Effector memory CD4-positive, alpha-beta T cell (primary cell): Measurements from ENCODE around the gene SPATA4.

ENCODE experiments used
- DNase-seq, 3 donors: peaks; one replicate each; pipeline ENCODE4 v3.0.0-alpha.2; 2020
- H3K27ac ChIP-seq: 2 replicates; pipeline ENCODE4 v1.7.0; 2013; ENCODE audit warnings: mild to moderate bottlenecking, low read length, moderate library complexity; ENCODE audit not compliant: insufficient read depth, poor library complexity, severe bottlenecking
- H3K27me3 ChIP-seq: replicated peaks from 2 replicates; pipeline ENCODE4 v1.7.0; 2013; ENCODE audit warnings: mild to moderate bottlenecking, low read length; ENCODE audit not compliant: insufficient read depth, control insufficient read depth, poor library complexity, severe bottlenecking
- H3K36me3 ChIP-seq: 2 replicates; pipeline ENCODE4 v1.7.0; 2013; ENCODE audit warnings: mild to moderate bottlenecking, low read length, moderate library complexity; ENCODE audit not compliant: control insufficient read depth, insufficient read depth
- H3K4me1 ChIP-seq: 2 replicates; pipeline ENCODE4 v1.7.0; 2013; ENCODE audit warnings: low read length, mild to moderate bottlenecking; ENCODE audit not compliant: control insufficient read depth, insufficient read depth, poor library complexity, severe bottlenecking
- H3K4me3 ChIP-seq: 2 replicates; pipeline ENCODE4 v1.7.0; 2013; ENCODE audit warnings: low read length, low read depth, mild to moderate bottlenecking; ENCODE audit not compliant: insufficient read depth, poor library complexity, severe bottlenecking
- H3K9me3 ChIP-seq: 2 replicates; pipeline ENCODE4 v1.7.0; 2013; ENCODE audit warnings: mild to moderate bottlenecking, low read length, moderate library complexity; ENCODE audit not compliant: control insufficient read depth
- total RNA-seq, 3 donors: gene quantifications; one replicate each; lab custom pipeline; 2026; lab: John Stamatoyannopoulos, UW

SPATA4 gene
- 0 to 0.35 (median 0.09) reads per million in 3 donors for total RNA-seq

- Histone ChIP-seq H3K27ac (peak within 1 kb of the TSS; percentile 42), H3K36me3 (no peaks in the 10 kb centered on the region), H3K27me3 (no peaks in the 10 kb centered on the region), H3K9me3 (no peaks in the 10 kb centered on the region), H3K4me1 (peaks cover 7% of the 10 kb centered on the region), H3K4me3 (peak within 1 kb of the TSS; percentile 56)
- DNase-seq, result peak; percentile 86 to 87 (median 87)
Observed at GRCh38 chr4:176195184-176195978, at the start of gene SPATA4. Gene SPATA4 (minus strand): TSS chr4:176195585. CDS start chr4:176195562, 23 bp downstream.

DNA sequence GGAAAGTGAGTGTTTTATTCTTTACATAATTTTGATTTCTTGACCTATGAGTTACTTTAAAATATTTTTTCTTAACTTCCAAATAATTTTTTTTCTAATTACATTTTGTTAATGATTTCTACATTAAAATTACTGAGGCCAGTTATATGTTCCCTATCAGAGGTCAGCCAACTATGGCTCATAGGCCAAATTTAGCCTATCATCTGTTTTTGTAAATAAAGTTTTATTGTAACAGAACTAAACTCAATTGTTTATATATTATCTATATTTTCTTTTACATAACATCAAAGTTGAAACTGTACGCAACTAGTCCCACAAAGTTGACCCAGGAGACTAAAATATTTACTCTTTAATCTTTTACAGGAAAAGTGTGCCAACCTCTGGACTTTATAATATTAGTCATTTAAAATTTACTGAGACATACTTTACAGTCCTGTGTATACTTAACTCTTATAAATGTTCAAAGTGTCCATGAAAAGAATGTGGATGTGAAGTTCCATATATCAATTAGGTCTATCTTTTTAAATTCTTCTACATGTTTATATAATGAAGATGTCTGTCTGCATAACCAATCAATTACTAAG, 47.5 kb upstream of the SPATA4 start:
- Histone ChIP-seq H3K9me3 (no peaks in the 10 kb centered on the region), H3K36me3 (no peaks in the 10 kb centered on the region), H3K27me3 (no peaks in the 10 kb centered on the region), H3K4me1 (no peaks in the 10 kb centered on the region), H3K27ac (no peak overlapping the region), H3K4me3 (no peak overlapping the region)
- no peak for DNase-seq

- no peak for DNase-seq
- H3K36me3 ChIP-seq, result no peaks in the 10 kb centered on the region
Observed at GRCh38 chr4:176241703-176242102, 46.3 kb upstream of the SPATA4 start.

DNA sequence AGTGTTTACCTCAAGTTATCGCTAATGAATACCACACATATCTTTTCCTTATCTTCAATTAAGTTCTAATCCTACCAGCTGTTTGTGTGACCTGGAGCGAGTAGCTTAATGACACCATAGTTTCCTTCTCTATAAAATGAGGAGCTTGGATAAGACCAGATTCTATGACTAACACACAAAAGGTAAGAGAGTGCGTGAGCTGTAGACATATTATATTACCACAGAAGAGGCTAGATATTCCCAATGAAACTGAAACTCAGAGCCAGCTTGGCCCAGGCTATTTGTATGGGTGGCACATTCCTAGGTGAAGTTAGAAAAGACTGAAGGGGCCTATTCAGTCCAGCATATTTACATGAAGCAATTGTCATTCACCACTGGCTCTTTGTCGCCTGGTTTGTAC, 43.4 kb upstream of the SPATA4 start:
- H3K27ac ChIP-seq, result no peak overlapping the region
- no peak for DNase-seq
- no peak overlapping the region for H3K4me3 ChIP-seq
- H3K4me1 ChIP-seq, result no peaks in the 10 kb centered on the region
- no peaks in the 10 kb centered on the region for H3K27me3 ChIP-seq
- H3K36me3 ChIP-seq, result no peaks in the 10 kb centered on the region
- H3K9me3 ChIP-seq, result no peaks in the 10 kb centered on the region

More at GRCh38 chr4:176241703-176242102, 46.3 kb upstream of the SPATA4 start:
- H3K4me1 ChIP-seq, result no peaks in the 10 kb centered on the region
- no peak overlapping the region for H3K27ac ChIP-seq
- no peaks in the 10 kb centered on the region for H3K27me3 ChIP-seq
- H3K4me3 ChIP-seq, result no peak overlapping the region
- H3K9me3 ChIP-seq, result no peaks in the 10 kb centered on the region

DNA sequence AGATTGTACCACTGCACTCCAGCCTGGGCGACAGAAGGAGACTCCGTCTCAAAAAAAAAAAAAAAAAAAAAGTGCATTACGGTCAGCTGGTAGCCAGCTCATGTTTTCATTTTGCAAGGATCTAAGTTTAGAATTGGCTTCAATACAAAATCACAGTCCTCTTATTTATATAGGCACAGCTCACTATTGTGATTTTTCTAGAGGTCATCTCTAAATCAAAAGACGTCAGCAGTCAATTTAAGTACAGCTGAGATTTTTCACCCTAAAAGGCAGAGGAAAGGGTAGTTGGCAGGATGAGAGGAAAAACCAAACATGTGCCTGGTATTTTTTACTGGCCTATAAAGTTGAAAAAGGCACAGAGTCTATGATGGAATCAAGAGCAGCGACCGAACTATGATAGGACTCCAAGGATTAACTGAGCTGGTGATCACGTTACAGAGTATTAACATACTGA, 42.8 kb upstream of the SPATA4 start:
- no peak for DNase-seq
- Histone ChIP-seq H3K27ac (no peak overlapping the region), H3K27me3 (no peaks in the 10 kb centered on the region), H3K9me3 (no peaks in the 10 kb centered on the region), H3K4me3 (no peak overlapping the region), H3K36me3 (no peaks in the 10 kb centered on the region), H3K4me1 (no peaks in the 10 kb centered on the region)

GRCh38 chr4:176236946-176237345, 41.6 kb upstream of the SPATA4 start:
- H3K4me3 ChIP-seq, result no peak overlapping the region
- no peaks in the 10 kb centered on the region for H3K4me1 ChIP-seq
- no peak for DNase-seq
- no peaks in the 10 kb centered on the region for H3K36me3 ChIP-seq
- H3K9me3 ChIP-seq, result no peaks in the 10 kb centered on the region
- H3K27ac ChIP-seq, result no peak overlapping the region
- no peaks in the 10 kb centered on the region for H3K27me3 ChIP-seq

DNA sequence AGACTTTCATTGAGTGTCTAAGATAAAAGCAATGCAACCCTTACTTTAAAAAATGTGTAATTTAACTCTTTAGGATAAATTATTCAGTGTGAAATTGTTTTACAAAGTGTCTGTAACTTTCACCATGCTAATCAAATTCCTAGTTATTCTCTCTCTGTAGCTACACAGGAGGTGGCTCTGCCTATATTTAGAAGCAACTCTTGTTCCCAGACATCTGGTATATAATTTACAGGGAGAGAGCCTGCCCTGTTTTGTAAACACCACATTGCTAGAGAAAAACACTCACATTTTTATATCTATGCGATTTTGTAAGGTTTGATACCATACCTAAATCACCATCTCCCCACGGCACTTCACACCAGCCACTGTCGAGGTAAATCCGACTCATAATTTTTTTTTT, 35.5 kb upstream of the SPATA4 start:
- Histone ChIP-seq H3K4me1 (no peaks in the 10 kb centered on the region), H3K27ac (no peak overlapping the region), H3K27me3 (no peaks in the 10 kb centered on the region), H3K9me3 (no peaks in the 10 kb centered on the region), H3K4me3 (no peak overlapping the region), H3K36me3 (no peaks in the 10 kb centered on the region)
- no peak for DNase-seq

DNA sequence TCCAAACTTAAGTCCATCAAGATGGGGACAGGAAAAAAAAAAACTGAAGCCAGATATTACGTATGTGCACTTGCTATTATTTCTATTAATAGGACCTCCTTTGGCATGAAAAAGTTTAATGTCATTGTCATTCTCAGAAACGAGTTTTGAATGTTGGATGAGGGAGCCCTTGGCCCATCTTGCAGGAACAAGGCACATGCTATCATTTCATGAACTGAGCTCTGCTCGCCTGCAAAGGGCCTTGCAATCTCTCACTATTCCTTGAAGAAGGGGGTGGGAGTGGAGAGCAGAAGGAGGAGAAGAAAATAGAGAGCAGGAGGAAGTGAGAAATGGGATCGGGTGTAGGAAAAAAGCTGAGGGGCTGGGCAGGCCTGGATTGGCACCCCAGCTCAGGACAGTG, 34.3 kb upstream of the SPATA4 start:
- no peaks in the 10 kb centered on the region for H3K36me3 ChIP-seq
- no peaks in the 10 kb centered on the region for H3K9me3 ChIP-seq

GRCh38 chr4:176226736-176227135, 31.4 kb upstream of the SPATA4 start:
- Histone ChIP-seq H3K36me3 (no peaks in the 10 kb centered on the region), H3K4me1 (no peaks in the 10 kb centered on the region), H3K9me3 (no peaks in the 10 kb centered on the region), H3K4me3 (no peak overlapping the region), H3K27me3 (no peaks in the 10 kb centered on the region), H3K27ac (no peak overlapping the region)
- DNase-seq, result no peak

More for the DNA sequence above, 34.3 kb upstream of the SPATA4 start:
- Histone ChIP-seq H3K4me3 (no peak overlapping the region), H3K27me3 (no peaks in the 10 kb centered on the region), H3K4me1 (no peaks in the 10 kb centered on the region), H3K27ac (no peak overlapping the region)
- DNase-seq, result no peak

GRCh38 chr4:176223561-176223960, 28.2 kb upstream of the SPATA4 start:
- no peaks in the 10 kb centered on the region for H3K27me3 ChIP-seq
- H3K9me3 ChIP-seq, result no peaks in the 10 kb centered on the region
- no peaks in the 10 kb centered on the region for H3K4me1 ChIP-seq
- H3K4me3 ChIP-seq, result no peak overlapping the region
- no peak for DNase-seq
- no peak overlapping the region for H3K27ac ChIP-seq
- no peaks in the 10 kb centered on the region for H3K36me3 ChIP-seq
